HAP-1 (cell line): ENCODE measurements around the gene RBM17.

Experiments
- DNase-seq, 2 experiments: peaks; one replicate each; pipeline ENCODE4 v3.0.0-alpha.2; 2016 to 2020; ENCODE audit warnings: low spot score in 2 of 2
- H3K27me3 ChIP-seq: fragments of 250-450 bp; sonication (Bioruptor Pico); 2 replicates; pipeline ENCODE4 v1.5.1; 2020; ENCODE audit warnings: low read depth, mild to moderate bottlenecking, moderate library complexity
- H3K36me3 ChIP-seq: fragments of 250-450 bp; sonication (Bioruptor Pico); replicated peaks from 2 replicates; pipeline ENCODE4 v1.5.1; 2020; ENCODE audit warnings: mild to moderate bottlenecking
- H3K4me1 ChIP-seq: fragments of 250-450 bp; sonication (Bioruptor Pico); 2 replicates; pipeline ENCODE4 v1.5.1; 2020; ENCODE audit warnings: mild to moderate bottlenecking
- H3K4me3 ChIP-seq: fragments of 250-450 bp; sonication (Bioruptor Pico); 2 replicates; pipeline ENCODE4 v1.5.1; 2020; ENCODE audit warnings: mild to moderate bottlenecking, moderate library complexity
- H3K9me3 ChIP-seq: fragments of 250-450 bp; sonication (Bioruptor Pico); 2 replicates; pipeline ENCODE4 v1.5.1; 2020; ENCODE audit warnings: mild to moderate bottlenecking, moderate library complexity
- in situ Hi-C: fragments of 300-500 bp; cut with MboI; formaldehyde crosslinking; loops from 3 replicates; pipeline ENCODE4 v1.14.3; 2020; ENCODE audit warnings: low sequenced_read_pairs, inconsistent platforms, mixed read lengths

The RBM17 gene

DNA sequence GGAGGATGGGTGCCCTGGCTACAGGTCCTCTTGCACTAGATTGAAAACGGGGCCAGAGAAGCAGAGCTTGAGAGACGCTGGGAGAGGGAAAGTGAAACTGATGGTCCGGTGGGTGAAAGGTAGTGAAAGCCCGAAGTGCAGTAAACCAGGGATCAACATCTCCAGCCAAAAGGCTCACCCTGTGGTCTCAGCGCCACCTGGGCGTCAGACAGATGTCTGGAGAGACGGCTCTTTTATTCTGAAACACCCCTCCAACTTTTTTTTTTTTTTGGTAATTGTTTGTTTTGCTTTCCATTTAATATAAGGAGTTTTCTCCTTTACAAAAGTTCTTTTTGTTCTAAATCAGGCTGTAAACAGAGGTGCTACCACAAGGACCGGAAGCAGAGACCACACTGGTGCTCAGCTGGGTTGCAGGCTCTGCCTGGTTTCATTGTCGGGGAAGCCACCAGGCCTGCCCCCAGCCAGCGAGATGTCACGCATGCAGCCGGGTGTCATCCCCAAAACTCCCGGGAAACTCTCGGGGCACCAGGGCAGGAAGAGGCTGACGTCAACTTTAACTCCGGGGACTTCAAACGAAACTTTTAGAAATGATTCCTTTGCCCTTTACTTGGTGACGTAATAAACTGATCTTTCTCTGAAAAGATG, 37.9 kb upstream of the RBM17 start:
- H3K36me3 ChIP-seq = no peaks in the 10 kb centered on the region
- H3K9me3 ChIP-seq = no peaks in the 10 kb centered on the region
- in situ Hi-C loops = no loop called here
- no peaks in the 10 kb centered on the region for H3K4me1 ChIP-seq
- H3K27me3 ChIP-seq = peaks cover 23% of the 10 kb centered on the region
- peak in 1 of 2 experiments; percentile 27 for DNase-seq
- no peak overlapping the region for H3K4me3 ChIP-seq

DNA sequence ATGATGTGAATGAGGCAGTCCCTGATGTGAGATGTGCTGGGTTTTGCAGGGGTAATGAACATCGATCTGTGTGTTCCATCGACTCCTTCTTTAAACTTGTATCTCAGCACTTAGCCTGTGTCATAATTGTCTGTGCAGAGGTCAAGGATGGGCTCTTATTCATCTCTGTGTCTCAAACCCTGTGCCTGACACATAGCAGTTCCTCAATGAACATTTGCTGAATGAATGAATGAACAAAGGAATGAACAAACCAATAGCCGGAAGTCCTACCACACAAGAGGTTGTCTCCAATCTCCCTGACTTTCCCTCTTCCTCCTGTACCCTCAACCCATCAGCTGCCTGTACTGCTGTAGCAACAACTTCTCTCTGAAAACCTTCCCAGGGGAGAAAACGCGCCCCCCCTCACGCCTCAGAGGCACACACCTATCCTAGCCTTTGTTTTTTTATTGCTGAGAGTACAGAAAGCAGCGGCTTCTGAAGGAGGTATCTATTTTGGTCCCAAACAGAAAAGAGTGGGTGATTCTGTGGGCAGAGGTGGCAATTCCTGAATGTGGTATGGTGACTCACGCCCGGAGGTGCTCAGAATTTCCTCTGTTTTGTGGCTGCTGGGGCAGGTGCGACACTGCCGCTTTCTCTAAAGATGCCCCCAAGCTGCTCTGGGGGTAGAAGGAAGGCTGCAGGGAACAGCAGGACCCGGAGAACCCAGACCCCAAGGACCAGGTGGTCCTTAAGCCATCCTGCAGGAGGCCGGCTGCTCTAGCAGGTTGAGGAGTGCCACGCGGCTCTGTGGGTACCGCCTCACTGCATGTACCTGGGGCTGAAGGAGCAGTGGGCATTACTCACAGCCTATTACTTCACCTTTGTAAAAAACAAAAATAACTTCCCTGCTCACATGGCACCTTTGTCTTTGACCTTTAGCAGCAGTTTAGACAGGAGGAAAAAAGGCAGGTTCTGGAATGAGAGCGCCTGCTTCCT, 36.3 kb upstream of the RBM17 start:
- no peak overlapping the region for H3K4me3 ChIP-seq

DNA sequence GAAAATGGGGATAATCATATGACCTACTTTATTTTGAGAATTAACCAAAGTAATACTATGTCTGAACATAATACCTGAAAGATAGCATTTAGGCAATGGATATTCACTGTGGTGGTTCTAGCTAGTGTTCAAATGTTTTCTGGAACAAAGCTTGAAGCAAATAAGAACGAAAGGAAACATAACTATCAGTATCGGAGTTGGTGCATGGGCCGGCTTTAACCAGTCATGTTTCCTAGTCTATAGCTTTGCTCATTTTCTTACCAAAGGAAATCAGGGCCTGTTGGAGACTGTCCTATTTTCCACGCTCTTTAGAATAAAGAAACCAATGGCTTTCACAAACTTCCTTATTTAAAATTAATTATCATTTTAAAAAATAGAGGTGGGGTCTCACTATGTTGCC, 35.5 kb upstream of the RBM17 start:
- Histone ChIP-seq H3K27me3 (peaks cover 27% of the 10 kb centered on the region), H3K9me3 (no peaks in the 10 kb centered on the region), H3K4me3 (no peak overlapping the region), H3K4me1 (no peaks in the 10 kb centered on the region), H3K36me3 (no peaks in the 10 kb centered on the region)
- DNase-seq = no peak
- in situ Hi-C loops = no loop called here

More for the DNA sequence above, 36.3 kb upstream of the RBM17 start:
- no peak for DNase-seq
- Histone ChIP-seq H3K9me3 (no peaks in the 10 kb centered on the region), H3K27me3 (peaks cover 25% of the 10 kb centered on the region), H3K4me1 (no peaks in the 10 kb centered on the region), H3K36me3 (no peaks in the 10 kb centered on the region)
- in situ Hi-C loops = no loop called here

DNA sequence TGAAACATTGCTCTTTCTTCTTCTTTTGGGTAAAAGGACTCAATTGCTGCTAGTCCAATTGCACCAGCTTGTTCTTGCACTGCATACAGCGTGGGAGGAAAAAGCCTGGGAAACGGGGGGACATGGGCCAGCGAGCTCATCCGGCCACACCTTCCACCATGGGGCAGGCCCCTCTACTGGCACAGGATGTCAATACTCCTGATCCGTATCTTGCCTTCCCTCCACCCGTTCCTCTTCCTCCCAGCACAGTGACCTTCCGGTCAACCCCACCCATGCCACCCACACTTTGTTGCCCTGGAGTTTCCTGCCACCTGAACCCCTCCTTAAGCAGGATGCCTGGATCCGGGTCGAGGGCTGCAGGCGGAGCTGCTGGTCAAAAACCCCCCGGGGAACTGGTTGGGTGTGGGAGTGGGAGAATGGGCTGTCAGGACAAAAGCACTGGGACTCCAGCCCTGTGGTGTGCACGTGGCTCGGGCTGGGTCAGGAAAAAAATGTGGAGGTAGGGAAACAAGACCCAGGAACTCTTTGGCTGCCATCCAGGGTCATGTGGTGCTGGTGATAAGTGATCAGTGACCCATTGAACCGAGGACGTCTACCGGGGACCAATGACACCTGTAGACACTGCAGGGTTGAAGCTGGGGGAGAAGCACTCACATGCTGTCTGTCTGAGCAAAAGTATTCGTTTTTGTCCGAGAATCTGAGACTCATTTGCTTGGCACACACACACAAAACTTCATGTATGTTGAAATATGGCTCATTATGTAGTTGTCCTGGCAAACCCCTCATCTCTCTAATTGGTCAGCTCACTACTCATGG, 34.8 kb upstream of the RBM17 start:
- Histone ChIP-seq H3K4me3 (no peak overlapping the region), H3K9me3 (no peaks in the 10 kb centered on the region; the same call in 1 of the 2 replicates), H3K4me1 (no peaks in the 10 kb centered on the region), H3K27me3 (peaks cover 32% of the 10 kb centered on the region), H3K36me3 (no peaks in the 10 kb centered on the region)
- in situ Hi-C loops = no loop called here
- DNase-seq = no peak

DNA sequence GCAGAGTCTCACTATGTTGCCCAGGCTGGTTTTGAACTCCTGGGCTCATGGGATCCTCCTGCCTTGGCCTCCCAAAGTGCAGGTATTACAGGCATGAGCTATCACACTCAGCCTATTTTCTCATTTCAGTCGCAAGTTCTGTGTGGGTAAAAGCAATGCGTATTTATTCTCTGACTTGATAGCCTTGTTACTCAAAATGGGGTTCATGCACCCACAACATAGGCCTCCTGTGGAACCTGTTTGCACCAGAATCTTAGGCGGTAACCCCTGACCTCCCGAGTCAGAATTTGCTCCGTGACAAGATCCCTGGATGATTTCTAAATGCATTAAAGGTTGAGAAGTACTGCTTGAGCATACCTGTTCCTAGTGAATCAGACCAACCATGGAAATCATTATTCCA, 34.0 kb upstream of the RBM17 start:
- peaks cover 29% of the 10 kb centered on the region for H3K27me3 ChIP-seq

DNA sequence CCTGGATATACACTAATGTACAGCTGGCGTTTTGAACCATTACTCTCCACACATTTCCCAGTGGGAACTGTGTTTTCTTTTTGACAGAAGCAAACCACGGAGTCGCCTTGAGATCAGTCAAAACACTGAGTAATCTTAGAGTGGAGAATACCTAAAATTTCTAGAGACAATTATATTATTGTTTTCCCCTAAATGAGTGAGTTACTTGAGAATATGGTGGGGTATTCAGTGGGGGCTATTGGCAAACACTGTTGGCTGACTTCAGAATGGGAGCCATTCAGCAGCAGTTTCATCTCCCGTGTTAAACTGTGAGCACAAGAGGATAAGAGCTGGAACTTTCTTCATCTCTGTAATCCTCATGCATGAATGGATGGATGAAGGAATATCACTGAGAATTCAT, 32.9 kb upstream of the RBM17 start:
- H3K36me3 ChIP-seq = no peaks in the 10 kb centered on the region
- peaks cover 29% of the 10 kb centered on the region for H3K27me3 ChIP-seq
- no peak for DNase-seq
- no peaks in the 10 kb centered on the region for H3K4me1 ChIP-seq
- no peak overlapping the region for H3K4me3 ChIP-seq
- H3K9me3 ChIP-seq = no peaks in the 10 kb centered on the region; the same call in 1 of the 2 replicates
- in situ Hi-C loops = no loop called here

More for the DNA sequence above, 34.0 kb upstream of the RBM17 start:
- H3K36me3 ChIP-seq = no peaks in the 10 kb centered on the region
- H3K4me1 ChIP-seq = no peaks in the 10 kb centered on the region
- in situ Hi-C loops = no loop called here
- no peak for DNase-seq
- no peaks in the 10 kb centered on the region; the same call in 1 of the 2 replicates for H3K9me3 ChIP-seq
- no peak overlapping the region for H3K4me3 ChIP-seq

DNA sequence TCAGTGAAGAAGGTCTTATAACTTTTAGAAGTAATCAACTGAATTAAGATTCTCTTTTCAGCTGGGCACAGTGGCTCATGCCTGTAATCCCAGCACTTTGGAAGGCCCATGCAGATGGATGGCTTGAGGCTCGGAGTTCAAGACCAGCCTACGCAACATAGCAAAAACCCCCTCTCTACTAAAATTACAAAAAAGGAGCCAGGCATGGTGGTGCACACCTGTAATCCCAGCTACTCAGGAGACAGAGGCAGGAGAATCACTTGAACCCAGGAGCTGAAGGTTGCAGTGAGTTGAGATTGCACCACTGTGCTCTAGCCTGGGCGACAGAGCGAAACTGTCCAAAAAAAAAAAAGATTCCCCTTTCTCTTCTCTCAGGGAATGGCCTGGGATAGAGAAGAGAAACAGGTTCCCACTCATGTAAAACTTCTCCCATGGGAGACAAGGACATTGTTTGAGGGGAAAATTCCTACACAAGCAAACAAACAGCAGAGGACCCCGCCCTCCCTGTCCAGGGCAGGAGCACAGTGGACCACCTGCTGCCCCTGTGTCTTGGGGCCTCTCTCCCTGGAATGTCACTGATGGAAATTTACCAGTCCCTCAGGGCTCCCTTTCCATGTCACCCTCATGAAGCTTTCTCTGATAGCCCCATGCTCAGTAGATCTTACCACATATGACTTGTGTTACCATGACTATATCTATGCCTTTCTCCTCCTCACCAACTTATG, 32.3 kb upstream of the RBM17 start:
- Histone ChIP-seq H3K4me1 (no peaks in the 10 kb centered on the region), H3K4me3 (no peak overlapping the region), H3K27me3 (peaks cover 30% of the 10 kb centered on the region), H3K36me3 (no peaks in the 10 kb centered on the region), H3K9me3 (no peaks in the 10 kb centered on the region; the same call in 1 of the 2 replicates)
- no peak for DNase-seq
- in situ Hi-C loops = no loop called here

DNA sequence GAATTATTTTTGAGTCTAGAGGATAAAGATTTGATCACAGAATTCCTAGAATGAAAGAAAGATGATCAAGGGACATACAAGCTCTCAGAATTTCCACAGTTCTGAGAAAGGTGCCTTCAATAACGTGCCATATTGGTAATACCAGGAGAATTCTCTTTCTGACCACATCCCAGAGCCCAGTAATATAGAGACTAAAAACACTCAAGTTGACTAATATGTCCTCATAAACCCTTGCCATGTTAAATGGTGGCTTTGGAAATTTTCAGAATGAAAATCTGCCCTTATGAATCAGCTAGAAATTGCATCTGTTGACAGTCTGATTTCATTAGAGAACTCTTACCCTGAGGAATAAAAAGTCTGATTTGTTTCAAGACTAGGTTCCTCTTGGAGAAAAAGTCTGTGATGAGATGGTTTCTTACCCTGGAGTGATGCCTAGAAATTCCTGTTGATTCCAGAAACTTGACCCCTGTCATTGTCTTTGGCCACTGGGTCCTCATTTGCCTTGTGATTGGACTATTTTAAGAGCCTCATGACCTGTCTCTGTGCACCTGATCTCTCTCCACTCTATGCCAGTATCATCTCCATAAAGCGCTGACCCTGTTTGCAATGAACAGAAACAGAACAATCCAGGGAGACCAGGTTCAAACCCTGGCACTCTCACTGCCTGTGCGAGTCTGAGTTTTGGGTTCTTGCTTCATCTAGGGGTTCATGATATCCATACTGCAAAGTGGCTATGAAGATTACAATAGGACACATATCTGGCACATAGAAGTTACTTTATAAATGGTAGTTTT, 30.0 kb upstream of the RBM17 start:
- H3K27me3 ChIP-seq = peaks cover 23% of the 10 kb centered on the region
- no peaks in the 10 kb centered on the region for H3K36me3 ChIP-seq
- no peaks in the 10 kb centered on the region; the same call in 1 of the 2 replicates for H3K9me3 ChIP-seq
- in situ Hi-C loops = no loop called here
- no peak overlapping the region for H3K4me3 ChIP-seq
- DNase-seq = no peak
- H3K4me1 ChIP-seq = no peaks in the 10 kb centered on the region

DNA sequence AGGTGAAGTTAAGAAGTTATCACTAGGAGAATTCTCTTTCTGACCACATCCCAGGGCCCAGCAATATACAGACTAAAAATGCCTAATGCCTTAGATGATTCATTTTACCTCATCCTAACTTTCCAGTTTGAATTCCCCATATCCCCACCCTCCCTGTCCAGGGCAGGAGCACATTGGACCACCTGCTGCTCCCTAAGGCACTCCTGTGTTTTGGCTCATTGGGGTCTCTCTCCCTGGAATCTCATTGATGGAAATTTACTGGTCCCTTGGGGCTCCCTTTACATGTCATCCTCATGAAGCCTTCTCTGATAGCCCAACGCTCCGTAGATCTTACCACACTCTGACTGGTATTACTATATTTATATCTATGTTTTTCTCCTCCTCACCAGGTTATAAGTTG, 29.3 kb upstream of the RBM17 start:
- H3K27me3 ChIP-seq = peaks cover 23% of the 10 kb centered on the region
- H3K4me1 ChIP-seq = no peaks in the 10 kb centered on the region
- no peaks in the 10 kb centered on the region; the same call in 1 of the 2 replicates for H3K9me3 ChIP-seq
- H3K4me3 ChIP-seq = no peak overlapping the region
- H3K36me3 ChIP-seq = no peaks in the 10 kb centered on the region
- in situ Hi-C loops = no loop called here
- no peak for DNase-seq

DNA sequence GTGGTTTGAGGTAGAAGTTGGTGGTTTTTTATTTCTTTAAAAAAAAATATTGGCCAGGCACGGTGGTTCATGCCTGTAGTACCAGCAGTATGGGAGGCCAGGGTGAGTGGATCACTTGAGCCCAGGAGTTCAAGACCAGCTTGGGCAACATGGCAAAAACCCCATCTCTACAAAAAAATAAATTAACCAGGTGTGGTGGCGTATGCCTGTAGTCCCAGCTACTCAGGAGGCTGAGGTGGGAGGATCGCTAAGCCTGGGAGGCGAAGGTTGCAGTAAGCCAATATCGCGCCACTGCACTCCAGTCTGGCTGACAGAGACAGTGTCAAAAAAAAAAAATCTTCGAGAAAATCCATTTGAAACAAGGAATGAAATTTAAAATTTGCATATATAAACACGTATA, 27.8 kb upstream of the RBM17 start:
- no peak overlapping the region for H3K4me3 ChIP-seq
- no peaks in the 10 kb centered on the region for H3K4me1 ChIP-seq
- peaks cover 19% of the 10 kb centered on the region for H3K27me3 ChIP-seq
- H3K9me3 ChIP-seq = no peaks in the 10 kb centered on the region; the same call in 1 of the 2 replicates
- in situ Hi-C loops = no loop called here
- H3K36me3 ChIP-seq = no peaks in the 10 kb centered on the region
- no peak for DNase-seq

DNA sequence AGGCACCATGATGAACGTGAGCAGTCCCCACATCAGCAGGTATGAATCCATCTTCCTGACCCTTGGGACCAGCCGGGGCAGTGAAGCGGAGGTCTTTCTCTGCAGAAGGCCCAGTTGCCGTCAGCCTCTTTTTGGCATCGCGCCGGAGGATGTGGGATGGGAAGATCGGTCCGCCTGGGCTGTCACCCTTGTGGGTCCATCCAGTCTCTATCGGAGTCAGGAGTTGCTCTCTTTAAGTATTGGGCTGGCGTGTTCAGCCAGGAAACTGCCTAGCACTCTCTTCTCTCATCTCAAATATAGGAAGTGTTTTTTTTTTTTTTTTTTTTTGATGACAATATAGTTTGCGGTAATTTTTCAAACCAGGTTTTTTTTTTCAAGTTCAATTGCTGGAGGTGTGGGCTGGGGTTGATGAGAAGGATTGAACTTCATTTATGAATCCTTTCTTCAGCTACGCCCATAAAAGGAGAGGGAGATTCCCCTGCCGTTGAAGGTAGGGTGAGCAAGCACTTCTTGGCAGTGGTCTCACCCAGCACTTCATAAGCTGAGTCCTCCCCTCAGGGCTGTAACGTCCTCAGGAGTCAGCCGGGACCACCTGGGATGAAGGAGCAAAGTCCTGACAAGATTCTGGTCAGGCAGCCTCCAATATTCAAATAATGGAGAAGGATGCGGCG, 26.6 kb upstream of the RBM17 start, which contains the start of gene IL2RA:
Gene IL2RA, minus strand, starts transcription at position 267 of the 671 bp plus-strand sequence. Its CDS starts 216 bp downstream, at position 51.
- no peak within 1 kb of the TSS for H3K4me3 ChIP-seq

DNA sequence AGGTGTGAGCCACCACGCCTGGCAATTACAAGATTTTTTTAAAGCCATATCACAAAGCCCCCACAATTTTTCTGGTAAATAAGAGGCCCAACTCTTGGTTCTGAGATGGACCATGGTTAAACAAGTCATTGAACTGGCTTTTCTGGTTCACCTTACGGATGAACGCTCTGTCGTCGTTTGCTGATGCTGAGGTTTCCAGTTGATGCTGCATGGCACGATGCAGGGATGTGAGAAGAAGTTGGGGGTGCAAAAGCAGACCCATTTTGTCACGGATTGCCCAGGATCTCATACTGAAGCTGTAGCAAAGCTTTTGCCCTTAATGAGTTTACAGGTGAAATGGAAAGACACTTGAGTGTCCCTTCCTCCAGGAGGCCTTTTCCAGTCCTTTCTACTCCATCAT, 24.7 kb upstream of the RBM17 start:
- no peak for DNase-seq
- H3K27me3 ChIP-seq = peaks cover 22% of the 10 kb centered on the region
- in situ Hi-C loops = no loop called here
- no peaks in the 10 kb centered on the region for H3K36me3 ChIP-seq
- no peaks in the 10 kb centered on the region for H3K4me1 ChIP-seq
- H3K4me3 ChIP-seq = no peak overlapping the region
- H3K9me3 ChIP-seq = no peaks in the 10 kb centered on the region

More for the DNA sequence above, 26.6 kb upstream of the RBM17 start, which contains the start of gene IL2RA:
- DNase-seq = no peak
- in situ Hi-C loops = no loop called here
- no peaks in the 10 kb centered on the region for H3K36me3 ChIP-seq
- H3K9me3 ChIP-seq = no peaks in the 10 kb centered on the region; the same call in 1 of the 2 replicates
- H3K4me1 ChIP-seq = no peaks in the 10 kb centered on the region
- peaks cover 26% of the 10 kb centered on the region for H3K27me3 ChIP-seq
